HEK293 (cell line): ENCODE results near the gene TLX3.

ENCODE experiments used
- ZNF548 ChIP-seq: fragments of 450-650 bp; formaldehyde crosslinking; IDR thresholded peaks from 2 replicates; pipeline ENCODE4 v1.5.1; 2016; ENCODE audit warnings: missing biosample characterization, missing genetic modification characterization
- ZNF658 ChIP-seq: fragments of 450-650 bp; formaldehyde crosslinking; IDR thresholded peaks from 2 replicates; pipeline ENCODE4; 2016; ENCODE audit warnings: missing biosample characterization, missing genetic modification characterization

- no peak for TF ChIP-seq ZNF658
- TF ChIP-seq ZNF548 (tag by site-specific recombination) = no peak
Observed at GRCh38 chr5:171306781-171307591, 2.1 kb upstream of the TLX3 start.
